Fibroblast of skin of abdomen (primary cell): ENCODE results near the gene MEA1.
"Not testable (repeated sequence)": the region's sequence is repeated elsewhere in the genome, so short reads cannot be mapped to it uniquely, and the experiment has no call there.

ENCODE experiments used
- DNase-seq: peaks from one replicate; pipeline ENCODE4 v3.0.0-alpha.2; 2013

The MEA1 gene

DNA sequence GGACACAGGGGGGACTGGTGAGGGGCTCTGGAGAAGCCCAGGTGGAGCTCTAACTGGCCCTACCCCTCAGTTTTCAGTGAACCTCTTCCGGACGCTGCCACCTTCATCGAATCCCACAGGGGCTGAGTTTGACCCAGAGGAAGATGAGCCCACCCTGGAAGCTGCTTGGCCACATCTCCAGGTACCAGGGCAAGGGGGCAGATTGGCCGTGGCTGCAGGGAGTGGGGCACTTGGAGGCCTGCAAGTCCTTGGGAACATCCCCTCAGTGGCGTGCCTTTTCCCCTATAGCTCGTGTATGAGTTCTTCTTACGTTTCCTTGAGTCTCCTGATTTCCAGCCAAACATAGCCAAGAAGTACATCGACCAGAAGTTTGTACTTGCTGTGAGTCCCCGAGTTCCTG is 6.6 kb downstream of the MEA1 start:
- no peak for DNase-seq

DNA sequence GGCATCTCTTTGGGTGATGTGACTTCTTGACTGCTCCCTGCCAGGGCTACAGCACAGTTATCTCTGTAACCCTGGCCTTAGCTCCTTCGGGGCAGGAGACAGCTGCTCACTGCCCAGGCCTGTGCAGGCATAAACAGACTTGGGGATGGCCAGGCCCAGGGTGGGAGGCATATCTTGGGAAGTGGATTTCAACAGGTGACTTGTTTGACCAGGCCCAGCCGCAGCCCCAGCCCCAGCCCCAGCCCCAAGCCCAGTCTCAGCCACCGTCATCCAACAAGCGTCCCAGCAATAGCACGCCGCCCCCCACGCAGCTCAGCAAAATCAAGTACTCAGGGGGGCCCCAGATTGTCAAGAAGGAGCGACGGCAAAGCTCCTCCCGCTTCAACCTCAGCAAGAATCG is 7.5 kb downstream of the MEA1 start:
- DNase-seq, result no peak

DNA sequence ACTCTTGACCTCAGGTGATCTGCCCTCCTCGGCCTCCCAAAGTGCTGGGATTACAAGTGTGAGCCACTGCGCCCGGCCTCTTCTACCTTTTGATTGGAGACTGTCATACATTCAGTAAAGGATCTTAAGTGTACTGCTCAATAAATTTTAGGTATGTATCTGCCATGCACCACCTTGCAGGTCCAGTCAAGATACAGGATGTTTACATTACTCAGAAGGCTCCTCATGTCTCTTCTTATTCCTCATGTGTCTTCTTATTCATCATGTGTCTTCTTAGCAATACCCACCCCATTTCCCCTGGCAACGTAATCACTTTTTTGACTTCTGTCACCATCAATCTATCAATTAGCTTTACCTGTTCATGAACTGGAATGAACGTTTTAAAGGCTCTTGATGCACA is 7.9 kb downstream of the MEA1 start:
- DNase-seq, result no peak

DNA sequence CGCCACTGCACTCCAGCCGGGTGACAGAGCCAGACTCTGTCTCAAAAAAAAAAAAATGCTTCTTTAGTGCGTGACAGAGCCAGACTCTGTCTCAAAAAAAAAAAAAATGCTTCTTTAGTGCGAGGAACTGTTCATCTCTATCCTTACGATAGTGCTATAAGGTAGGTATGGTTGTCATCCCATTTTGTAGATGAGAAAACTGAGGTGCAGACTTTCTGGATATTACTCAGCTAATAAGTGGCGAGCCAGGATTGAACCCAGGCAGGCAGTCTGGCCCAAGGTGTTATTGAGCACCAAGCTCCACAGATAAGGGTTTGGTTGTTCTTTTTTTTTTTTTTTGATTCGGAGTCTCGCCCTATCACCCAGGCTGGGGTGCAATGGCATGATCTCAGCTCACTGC is 11.9 kb downstream of the MEA1 start:
- no peak for DNase-seq

DNA sequence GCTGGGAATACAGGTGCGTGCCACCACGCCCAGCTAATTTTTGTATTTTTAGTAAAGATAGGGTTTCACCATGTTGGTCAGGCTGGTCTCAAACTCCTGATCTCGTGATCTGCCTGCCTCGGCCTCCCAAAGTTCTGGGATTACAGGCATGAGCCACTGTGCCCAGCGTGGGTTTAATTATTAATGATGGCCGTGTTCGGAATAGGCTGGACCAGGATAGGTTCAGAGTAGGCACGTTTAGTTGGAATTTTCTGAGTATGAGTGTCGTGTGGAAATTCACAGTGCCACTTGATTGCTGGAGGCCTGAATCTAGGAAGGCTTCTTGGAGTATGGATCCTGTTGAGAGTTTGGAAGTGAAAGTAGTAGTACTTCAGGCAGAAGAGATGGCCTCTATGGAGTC is 15.5 kb downstream of the MEA1 start:
- not testable (repeated sequence) for DNase-seq

DNA sequence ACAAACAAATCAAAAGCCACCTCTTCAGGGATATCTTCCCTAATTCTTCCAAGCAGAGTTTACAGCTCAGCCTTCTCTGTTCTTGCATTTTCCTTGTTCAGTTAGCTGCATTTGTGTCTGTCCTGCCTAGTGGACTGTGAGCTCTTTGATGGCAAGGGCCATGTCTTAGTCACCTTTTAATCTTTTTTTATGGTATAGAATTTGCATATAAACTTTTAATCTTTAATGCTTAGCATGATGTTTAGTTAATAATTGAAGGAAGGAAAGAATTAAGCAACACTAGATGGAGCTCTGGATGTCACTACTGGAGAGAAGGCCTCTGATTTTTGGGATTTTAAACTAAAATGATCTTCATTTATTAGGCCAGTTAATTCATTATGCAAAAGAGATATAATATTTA is 17.2 kb downstream of the MEA1 start:
- no peak for DNase-seq

DNA sequence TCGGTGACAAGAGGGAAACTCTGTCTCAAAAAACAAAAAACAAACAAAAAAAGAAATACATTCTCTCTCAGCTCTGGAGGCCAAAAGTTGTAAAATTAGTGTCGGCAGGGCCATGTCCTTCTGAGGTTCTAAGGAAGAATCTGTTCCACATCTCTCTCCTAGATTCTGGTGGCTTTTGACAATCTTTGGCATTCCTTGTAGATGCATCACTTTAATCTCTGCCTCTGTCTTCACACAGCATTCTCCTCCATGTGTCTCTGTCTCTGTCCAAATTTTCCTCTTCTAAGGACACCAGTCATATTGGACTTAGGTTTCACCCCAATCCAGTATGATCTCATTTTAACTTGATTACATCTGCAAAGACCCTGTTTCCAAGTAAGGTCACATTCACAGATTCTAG is 20.3 kb downstream of the MEA1 start:
- no peak for DNase-seq

DNA sequence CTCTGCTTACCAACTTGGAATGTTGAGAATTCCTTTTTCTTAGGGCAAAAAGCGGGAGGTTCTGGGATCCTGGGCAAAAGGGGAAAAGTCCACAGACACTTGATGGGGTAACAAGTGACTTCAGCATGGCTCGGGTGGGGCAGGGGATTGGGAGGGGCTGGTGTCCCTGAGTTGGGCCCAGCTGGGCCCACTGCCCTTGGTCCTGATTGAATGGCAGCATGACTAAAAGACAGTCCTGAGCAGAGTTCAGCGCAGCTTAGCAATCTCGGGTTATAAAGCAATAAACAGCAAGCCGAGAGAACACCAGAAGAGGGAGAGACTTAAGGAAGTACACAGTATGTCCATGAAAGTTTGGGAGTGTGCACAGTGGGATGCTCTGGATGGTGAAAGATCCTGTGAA is 23.8 kb downstream of the MEA1 start:
- no peak for DNase-seq

DNA sequence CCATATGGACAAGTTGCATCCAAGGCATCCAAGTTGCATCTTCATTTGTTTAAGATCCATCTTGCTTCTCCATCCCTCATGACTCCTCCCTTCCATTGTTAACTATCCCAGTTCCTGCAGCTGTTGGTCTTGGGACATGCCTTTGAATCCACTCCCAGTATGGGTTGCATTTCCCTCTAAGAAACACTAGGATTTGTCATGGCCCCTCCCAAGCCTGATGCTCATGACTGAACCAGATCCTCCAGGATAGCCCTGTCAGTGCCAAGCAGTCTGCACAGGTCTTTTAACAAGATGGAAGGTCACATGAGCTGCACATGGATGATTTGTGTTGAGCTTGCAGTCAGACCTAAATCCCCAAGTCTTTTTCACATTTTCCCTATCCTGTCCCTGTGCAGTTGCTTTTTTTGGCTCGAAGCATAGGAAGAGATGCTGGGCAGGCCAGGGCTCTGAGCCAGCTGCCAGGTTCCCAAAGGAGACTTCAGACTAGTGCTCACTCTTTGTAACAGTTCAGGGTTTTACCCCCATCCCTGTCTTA is 25.2 kb downstream of the MEA1 start:
- no peak for DNase-seq

DNA sequence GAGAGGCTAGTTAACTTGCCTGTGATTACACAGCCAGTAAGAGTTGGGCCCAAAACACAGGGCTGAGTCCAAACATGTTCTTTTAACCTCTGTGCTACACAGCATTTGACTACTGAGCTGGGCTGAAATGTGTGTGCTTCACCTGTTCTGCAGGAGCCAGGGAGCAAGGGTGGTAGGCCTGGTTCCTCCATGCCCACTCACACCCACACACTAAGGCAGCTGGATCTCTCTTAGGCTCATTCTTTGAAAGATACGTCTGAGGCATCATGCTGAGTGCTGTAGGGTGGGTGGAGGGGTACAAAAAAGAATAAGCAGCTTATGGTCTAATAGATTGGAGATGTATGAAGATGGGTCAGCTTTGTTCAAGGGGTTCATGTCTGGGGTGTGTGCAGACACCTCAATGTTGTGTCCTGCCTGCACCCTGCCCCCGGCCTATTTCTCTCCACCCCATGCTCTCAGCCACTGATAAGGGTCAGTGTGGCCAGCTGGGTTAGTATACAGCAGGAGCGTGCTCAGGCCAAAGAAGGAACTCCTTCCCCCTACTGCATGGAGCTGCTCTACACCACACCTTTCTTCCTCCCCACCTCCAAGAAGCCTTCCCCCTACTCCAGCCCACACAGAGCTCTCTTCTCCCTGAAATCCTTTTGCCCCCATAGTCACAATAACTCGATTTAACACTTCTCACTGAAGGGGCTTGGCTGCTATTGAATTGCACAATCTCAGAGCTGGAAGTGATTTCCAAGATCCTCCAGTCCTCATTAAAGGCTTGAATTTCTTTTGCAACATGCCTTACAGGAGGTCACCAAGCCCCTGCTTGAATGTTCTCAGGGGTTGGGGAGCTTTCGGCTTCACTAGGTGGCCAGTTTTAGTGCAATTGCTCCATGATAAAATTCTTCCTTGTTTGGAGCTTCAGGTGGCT is 26.0 kb downstream of the MEA1 start:
- DNase-seq, result no peak

DNA sequence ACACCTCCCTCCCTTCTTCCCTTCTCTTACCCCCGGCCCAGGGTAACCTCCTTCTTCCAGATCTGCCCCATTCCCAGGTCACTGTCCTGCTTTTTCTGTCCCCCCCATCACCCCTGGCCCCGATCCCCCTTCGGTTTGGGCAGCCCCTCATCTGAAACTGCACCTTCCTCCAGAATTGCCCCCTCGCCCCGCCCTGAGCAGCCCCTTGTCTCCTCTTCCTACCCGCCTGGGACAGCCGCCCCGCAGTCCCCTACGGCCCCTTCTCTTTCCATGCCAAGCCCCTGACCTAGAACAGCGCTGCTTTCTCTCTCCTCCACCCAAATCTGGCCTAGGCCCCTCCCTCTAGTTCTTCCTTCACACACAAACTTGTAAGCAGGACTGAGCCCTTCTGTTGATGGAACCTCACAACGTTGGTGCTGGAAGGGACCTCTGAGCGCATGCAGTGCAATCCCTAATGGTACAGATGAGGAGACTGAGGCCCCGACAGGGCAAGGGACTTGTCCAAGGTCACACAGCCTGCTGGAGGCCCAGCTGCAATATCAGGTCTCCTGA is 28.7 kb downstream of the MEA1 start:
- DNase-seq, result no peak

DNA sequence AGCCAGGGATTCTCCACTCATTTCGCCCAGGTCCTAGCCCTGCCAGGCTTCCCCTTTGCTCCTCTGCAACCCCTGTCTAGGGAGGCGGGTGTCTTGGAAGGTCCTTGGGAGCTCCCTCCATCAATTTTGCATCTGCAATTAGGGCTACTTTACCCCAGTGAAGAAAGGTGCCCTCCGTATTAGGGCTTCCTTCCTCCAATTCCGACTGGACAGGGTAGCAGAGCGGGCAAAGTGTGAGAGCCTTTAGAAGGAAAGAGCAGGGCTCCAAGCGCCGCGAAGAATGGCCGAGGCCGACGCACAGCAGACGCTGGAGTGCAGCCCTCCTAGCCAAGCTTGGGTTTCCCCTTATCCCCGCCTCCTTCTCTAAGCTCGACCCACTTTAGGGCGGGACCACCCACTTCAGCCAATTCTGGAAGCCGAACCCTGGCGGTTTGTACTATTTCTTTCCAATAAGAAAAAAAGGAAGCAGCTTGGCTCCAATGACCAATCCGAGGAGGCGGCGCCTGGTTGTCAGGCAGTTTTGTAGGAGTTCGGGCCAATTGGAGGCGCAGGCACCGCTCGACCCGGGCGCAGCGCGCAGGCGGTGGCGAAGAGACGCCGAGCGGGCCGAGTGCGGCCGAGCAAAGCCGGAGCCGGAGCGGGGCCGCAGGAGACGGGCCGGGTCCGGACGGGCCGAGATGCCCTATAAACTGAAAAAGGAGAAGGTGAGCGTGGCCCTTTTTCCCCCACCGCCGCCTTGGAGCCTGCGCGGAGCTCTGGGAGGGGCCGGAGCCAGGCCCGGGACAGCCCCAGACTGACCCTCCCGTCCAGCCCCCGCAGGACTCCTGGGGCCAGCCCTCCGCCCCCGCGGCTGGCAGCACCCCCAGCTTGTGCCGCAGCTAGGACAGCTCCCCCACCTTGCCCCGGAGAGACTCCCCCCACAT is 29.5 kb downstream of the MEA1 start, which contains the start of gene PPP2R5D:
PPP2R5D (plus strand) TSS at position 570 of the 923 bp plus-strand sequence; CDS start at position 678, 108 bp downstream.
- DNase-seq, result peak; percentile 99

DNA sequence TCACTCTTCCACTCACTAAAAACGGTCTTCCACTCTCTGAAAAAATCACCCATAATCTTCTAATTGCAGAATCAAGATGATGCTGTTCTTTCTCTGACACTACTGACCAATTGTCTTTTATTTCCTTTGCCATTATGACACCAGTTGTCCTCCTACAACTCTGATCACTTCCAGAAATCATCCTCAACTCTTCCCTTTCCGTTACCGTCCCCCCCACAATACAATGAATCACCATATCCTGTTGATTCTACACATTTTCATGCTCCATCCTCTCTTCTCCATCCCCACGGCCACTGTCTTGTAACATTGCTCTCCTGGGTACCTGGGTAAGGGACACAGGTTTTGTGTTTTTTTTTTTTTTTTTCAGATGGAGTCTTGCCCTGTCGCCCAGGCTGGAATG is 31.9 kb downstream of the MEA1 start:
- no peak for DNase-seq

DNA sequence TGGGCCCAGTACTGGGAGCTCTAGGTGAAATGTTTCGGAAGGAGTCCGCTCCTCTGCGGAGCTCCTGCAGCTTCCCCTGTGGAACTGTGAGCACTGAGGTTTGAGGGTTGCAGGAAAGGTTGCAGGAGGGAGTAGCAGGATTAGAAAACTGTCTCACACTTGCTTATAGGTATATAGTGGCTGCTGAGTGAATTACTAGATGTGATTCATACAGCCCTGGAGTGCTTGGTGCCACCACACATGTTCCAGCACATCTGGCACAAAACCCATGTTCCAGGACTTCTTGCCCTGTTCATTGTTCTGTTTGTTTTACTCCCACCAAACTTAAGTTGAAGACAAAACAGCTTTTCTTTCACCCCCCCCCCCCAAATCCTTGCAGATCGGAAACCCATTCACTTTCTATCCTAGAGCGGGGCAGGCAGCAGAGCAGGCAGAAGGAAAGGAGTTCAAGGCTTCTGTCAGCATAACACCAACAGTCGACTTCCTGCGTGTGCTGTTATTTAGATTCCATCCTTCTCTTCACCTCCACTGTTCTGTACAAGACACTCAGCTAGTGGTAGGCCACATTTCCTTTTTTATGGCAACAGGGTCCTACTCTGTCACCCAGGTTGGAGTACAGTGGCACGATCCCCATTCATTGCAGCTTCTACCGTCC is 34.1 kb downstream of the MEA1 start:
- peak; percentile 22 for DNase-seq

DNA sequence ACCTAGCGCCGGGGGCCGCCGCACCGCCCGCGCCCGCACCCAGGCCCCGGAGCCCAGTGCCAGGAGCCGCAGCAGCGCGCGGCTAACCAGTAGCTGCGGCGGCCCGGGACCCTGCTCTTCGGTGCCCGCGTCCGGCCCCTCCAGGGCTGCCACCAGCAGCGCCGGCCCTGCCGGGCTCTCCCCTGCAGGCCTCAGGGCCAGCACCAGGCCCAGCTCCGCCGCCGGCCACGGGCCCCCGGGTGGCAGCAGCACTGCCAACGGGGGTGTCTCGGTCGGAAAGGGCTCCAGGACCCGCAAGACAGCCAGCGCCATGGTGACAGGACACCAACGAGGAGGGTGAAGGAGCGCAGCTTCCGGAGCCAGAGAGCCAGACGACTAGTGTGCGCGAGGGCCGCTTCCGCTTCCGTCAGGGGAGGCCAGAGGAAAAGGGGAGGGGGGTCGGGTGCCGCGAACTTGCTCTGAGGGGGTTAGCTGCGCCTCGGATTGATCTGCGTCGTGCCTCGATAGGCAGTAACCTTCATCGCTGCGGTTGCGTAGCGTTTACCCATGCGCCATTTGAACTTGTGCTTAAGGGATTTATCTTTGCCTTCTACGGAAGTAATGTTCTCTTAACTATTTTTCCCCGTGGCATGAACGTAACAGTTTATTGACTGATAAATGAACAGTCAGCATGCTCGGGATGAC is 34.8 kb downstream of the MEA1 start, which contains the start of gene PEX6:
PEX6 (minus strand) TSS at position 343 of the 684 bp plus-strand sequence; CDS start at position 312, 31 bp downstream.
- peak; percentile 87 for DNase-seq

DNA sequence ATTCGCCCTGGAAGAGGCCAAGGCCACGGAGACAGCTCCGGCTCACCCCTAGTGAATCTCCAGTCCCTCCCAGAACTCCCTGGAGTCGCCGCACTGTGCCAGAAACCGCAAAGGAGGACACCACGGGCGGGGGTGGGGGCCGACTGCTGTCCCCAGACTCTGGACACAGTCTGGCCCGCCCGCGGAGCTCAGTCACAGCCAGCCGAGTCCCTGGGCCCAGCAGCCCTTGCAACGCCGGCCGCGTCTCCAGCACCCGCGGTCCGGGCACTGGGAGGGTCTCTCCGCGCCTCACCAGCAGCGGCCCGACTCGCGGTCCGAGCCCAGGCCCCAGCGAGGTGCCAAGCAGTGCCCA is 35.3 kb downstream of the MEA1 start:
- DNase-seq, result no peak

DNA sequence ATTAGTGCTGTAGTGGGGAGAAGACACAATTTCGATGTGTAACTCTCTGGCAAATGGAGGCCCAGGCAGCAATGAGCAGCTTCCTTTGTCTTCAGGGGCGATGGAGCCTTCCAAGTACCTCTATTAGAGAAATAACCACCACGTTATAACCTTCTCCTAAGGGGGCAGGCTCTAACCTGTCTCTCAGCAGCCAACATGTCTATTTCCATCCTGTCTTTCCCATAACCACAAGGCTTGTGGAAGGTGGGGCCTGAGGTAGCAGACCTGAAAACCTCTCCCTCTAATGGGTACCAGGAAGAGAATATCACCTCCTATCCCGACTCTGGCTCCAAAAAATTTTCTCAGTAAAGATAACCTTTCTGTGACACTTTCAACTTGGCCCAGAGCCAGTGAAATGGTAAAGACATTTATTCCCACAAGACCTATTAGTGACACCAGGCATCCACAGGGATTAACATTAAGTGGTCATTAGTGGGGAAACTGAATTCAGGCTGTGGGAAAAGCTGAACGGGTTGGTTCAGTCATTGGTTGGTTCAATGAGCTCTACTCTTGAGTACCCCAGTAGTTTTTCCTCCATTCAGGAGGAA is 38.7 kb downstream of the MEA1 start:
- DNase-seq, result no peak

DNA sequence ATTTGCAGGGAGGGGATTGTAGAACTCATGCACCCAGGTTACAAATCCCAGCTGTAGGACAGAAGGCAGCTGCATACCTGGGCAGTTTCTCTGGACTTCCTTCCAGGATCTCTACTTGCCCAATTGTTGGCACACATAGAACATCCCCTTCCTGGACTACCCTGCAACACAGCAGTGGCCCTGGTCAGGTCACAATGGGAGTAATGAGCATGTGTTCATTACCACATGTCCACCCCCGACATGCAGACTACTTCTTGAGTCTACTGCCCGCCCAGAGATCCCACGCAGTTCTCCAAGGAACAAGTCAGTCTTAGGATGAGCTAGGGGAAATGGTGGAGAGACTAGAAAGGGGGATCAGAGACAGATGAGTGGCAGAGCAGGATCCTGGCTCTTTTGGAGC is 39.8 kb downstream of the MEA1 start:
- DNase-seq, result no peak

DNA sequence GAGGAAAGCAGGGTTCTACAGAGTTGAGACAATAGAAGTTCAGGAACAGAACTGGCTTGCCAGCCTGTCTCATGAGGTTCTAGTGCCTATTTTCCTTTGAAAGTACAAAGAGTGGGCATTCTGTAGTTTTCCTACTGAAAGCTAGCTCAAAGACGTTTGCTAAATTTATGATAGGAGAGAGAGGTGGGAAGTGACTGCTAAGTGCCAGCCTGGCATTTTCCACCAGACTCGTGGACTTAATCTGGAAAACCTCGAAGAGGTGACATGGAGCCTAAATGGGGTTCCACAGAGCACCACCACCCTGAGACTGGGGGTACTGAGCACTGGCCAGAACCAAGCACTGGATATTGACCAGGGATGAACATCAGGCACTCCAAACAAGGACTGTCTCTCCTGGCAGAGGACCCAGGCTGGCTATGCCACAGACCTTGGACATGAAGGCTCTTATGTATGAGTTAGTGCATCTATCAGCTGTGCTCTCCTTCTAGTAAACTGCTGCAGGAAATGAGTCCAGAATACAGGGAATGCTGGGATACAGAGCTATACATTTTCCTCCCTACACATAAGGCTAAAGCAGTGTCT is 41.9 kb downstream of the MEA1 start:
- DNase-seq, result no peak

DNA sequence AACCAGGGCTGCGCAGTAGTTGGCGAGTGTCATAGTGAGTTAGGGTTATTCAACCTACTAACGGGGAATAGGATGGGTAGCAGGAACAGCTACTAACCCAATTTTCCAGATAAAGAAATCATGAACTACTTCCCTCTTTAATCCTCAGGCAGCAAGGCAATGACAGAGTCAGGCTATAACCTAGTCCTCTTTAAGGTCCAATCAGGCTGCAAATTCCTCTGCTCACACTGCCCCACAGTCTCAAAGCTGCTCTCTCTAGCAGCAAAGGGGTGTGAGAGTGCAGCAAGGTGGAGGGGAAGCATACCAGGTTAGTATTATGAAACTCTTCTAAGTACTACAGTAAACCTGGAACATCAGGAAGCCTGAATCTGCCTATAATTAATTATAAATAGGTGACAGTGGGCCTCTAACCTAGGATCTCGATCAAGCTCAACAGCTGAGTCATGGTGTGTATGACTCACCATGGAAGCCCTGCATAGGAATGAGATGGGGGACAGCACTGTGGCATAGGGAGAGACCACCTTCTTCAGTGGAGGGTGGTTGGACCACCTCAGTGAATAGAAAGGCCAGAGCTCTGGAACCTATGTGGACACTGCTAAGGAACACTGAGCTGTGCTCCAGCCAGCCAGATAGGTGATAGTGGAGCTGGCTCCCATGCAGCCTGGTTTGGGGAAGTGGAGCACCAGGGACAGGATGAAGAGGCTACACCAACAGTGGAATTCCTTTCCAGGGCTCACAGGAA is 42.7 kb downstream of the MEA1 start:
- DNase-seq, result peak; percentile 28
